Measurements from ENCODE around the gene SMCO2.

SMCO2 gene

GRCh38 chr12:27502021-27502435 is 55.5 kb downstream of the SMCO2 start:
- H3K4me3 ChIP-seq (ENCODE audit: low read depth, low read length) = no peak overlapping the region
- TF ChIP-seq, protein P1, sequence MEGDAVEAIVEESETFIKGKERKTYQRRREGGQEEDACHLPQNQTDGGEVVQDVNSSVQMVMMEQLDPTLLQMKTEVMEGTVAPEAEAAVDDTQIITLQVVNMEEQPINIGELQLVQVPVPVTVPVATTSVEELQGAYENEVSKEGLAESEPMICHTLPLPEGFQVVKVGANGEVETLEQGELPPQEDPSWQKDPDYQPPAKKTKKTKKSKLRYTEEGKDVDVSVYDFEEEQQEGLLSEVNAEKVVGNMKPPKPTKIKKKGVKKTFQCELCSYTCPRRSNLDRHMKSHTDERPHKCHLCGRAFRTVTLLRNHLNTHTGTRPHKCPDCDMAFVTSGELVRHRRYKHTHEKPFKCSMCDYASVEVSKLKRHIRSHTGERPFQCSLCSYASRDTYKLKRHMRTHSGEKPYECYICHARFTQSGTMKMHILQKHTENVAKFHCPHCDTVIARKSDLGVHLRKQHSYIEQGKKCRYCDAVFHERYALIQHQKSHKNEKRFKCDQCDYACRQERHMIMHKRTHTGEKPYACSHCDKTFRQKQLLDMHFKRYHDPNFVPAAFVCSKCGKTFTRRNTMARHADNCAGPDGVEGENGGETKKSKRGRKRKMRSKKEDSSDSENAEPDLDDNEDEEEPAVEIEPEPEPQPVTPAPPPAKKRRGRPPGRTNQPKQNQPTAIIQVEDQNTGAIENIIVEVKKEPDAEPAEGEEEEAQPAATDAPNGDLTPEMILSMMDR (IDR thresholded peaks at IDR 0.05; ENCODE audit: borderline replicate concordance, insufficient read depth, low read depth, low read length) = no peak

DNA sequence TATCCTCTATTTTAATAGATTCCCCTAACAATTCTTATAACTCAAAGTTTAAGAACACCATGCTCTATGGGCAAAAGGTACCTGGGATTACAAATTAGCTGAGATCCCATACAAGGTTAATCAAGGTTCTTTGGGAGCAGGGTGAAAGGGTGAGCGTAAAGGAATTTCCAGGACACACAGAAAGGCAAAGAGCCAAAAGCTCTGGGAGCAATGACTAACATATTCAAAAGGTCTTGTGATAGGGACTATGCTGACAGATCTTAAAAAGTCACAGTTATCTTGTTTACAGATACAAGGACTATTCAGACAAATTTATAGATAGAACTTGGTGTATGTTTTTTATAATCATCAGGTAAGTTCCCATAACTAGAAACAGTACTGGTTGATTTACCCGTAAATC is 58.0 kb downstream of the SMCO2 start:
- no peak overlapping the region for H3K4me3 ChIP-seq (ENCODE audit: low read depth, low read length)
- TF ChIP-seq, protein P1 (IDR thresholded peaks at IDR 0.05; ENCODE audit: borderline replicate concordance, insufficient read depth, low read depth, low read length) = no peak

GRCh38 chr12:27505109-27505508 is 58.6 kb downstream of the SMCO2 start:
- no peak overlapping the region for H3K4me3 ChIP-seq (ENCODE audit: low read depth, low read length)
- TF ChIP-seq, protein P1 (IDR thresholded peaks at IDR 0.05; ENCODE audit: borderline replicate concordance, insufficient read depth, low read depth, low read length) = no peak

- no peak overlapping the region for H3K4me3 ChIP-seq (ENCODE audit: low read depth, low read length)
- TF ChIP-seq, protein P1 (IDR thresholded peaks at IDR 0.05; ENCODE audit: borderline replicate concordance, insufficient read depth, low read depth, low read length) = no peak
Measured at GRCh38 chr12:27505761-27506160, 59.2 kb downstream of the SMCO2 start.

- TF ChIP-seq, protein P1 (IDR thresholded peaks at IDR 0.05; ENCODE audit: borderline replicate concordance, insufficient read depth, low read depth, low read length) = no peak
- H3K4me3 ChIP-seq (ENCODE audit: low read depth, low read length) = no peak overlapping the region
Measured at GRCh38 chr12:27506645-27507189, 60.2 kb downstream of the SMCO2 start.

DNA sequence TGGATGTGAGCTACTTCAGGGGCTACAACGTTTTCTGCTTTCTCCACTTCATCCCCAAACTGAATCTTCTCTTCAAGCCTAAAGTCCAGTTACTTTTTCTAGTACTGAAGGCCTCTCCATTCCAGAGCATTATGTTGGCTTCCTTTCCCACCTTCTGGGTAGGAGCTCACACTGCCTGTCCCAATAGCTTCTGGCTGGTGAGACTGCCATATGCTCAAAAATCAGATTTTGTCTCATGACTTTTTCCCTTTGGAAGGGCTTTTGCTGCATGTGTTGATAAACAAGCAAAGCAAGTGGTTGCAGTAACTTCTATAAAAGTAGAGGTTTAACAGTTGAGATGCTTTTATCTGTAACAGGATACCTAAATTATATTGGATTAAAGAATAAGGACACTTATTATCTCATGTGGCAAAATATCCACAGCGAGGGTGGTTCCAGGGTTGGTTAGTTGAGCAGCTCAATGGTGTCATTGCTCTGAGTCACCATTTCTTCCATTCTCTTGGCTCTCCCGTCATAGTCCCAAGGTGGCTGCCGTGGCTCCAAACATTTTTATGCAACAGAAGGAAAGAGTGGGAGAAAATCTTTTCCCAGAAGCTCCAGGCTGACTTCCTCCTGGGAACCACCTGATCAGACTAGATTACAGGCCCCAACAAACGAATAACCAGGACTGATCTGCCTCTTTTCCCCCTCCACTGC is 62.3 kb downstream of the SMCO2 start:
- TF ChIP-seq, protein P1 (IDR thresholded peaks at IDR 0.05; ENCODE audit: borderline replicate concordance, insufficient read depth, low read depth, low read length) = no peak
- H3K4me3 ChIP-seq (ENCODE audit: low read depth, low read length) = no peak overlapping the region

All from GM12875 (cell line).